Hepatocyte (in vitro differentiated cells): ENCODE results near the gene CENPE. TPM values are rescaled to one million over a fixed set of nuclear protein-coding genes. Genes with fewer than 3 reads are reported as not detected.
"Not testable (repeated sequence)": the region's sequence is repeated elsewhere in the genome, so short reads cannot be mapped to it uniquely, and the experiment has no call there.

Experiments
- DNase-seq: peaks from one replicate; pipeline ENCODE4 v3.0.0-alpha.2; 2016; ENCODE audit warnings: low spot score
- H2AFZ ChIP-seq: fragments of 200-600 bp; sonication (generic); 2 replicates; pipeline ENCODE4 v1.6.0; 2016; ENCODE audit warnings: antibody characterized with exemption, mild to moderate bottlenecking
- H3K27ac ChIP-seq: fragments of 200-600 bp; sonication (generic); 2 replicates; pipeline ENCODE4 v1.5.1; 2016; ENCODE audit warnings: mild to moderate bottlenecking
- H3K27me3 ChIP-seq: fragments of 200-600 bp; sonication (generic); 2 replicates; pipeline ENCODE4 v1.6.1; 2016
- H3K36me3 ChIP-seq: fragments of 200-600 bp; sonication (generic); replicated peaks from 2 replicates; pipeline ENCODE4 v1.5.1; 2016; ENCODE audit warnings: low read depth; ENCODE audit not compliant: insufficient read depth
- H3K4me1 ChIP-seq: fragments of 200-600 bp; sonication (generic); 2 replicates; pipeline ENCODE4 v1.5.1; 2016; ENCODE audit warnings: mild to moderate bottlenecking, moderate library complexity; ENCODE audit not compliant: insufficient read depth
- H3K4me2 ChIP-seq: fragments of 200-600 bp; sonication (generic); 2 replicates; pipeline ENCODE4 v1.6.0; 2016
- H3K4me3 ChIP-seq: fragments of 200-600 bp; sonication (generic); 2 replicates; pipeline ENCODE4 v1.5.1; 2016; ENCODE audit warnings: mild to moderate bottlenecking
- H3K79me2 ChIP-seq: fragments of 200-600 bp; sonication (generic); 2 replicates; pipeline ENCODE4 v1.6.0; 2017; ENCODE audit warnings: mild to moderate bottlenecking
- H3K9me2 ChIP-seq: fragments of 200-600 bp; sonication (generic); replicated peaks from 2 replicates; pipeline ENCODE4 v1.6.0; 2017; ENCODE audit warnings: mild to moderate bottlenecking; ENCODE audit not compliant: insufficient read depth
- H3K9me3 ChIP-seq: fragments of 200-600 bp; sonication (generic); 2 replicates; pipeline ENCODE4 v1.5.1; 2016; ENCODE audit warnings: low read depth, mild to moderate bottlenecking
- H4K20me1 ChIP-seq: fragments of 200-600 bp; sonication (generic); 2 replicates; pipeline ENCODE4 v1.6.0; 2016; ENCODE audit warnings: mild to moderate bottlenecking; ENCODE audit not compliant: insufficient read depth, poor library complexity, severe bottlenecking
- CTCF ChIP-seq: fragments of 200-600 bp; sonication (generic); IDR thresholded peaks from 2 replicates; pipeline ENCODE4 v1.5.1; 2016; ENCODE audit warnings: antibody characterized with exemption, mild to moderate bottlenecking; ENCODE audit not compliant: poor library complexity
- EZH2 ChIP-seq: fragments of 200-600 bp; sonication (generic); IDR thresholded peaks from 2 replicates; pipeline ENCODE4 v1.6.1; 2016; ENCODE audit warnings: antibody characterized with exemption, mild to moderate bottlenecking, borderline replicate concordance
- EZH2phosphoT487 ChIP-seq: fragments of 200-600 bp; sonication (generic); IDR thresholded peaks from one replicate; pipeline ENCODE4 v1.6.1; 2018; ENCODE audit warnings: antibody characterized with exemption, mild to moderate bottlenecking, low read depth, moderate library complexity; ENCODE audit not compliant: unreplicated experiment, severe bottlenecking
- WGBS: methylation state at CpG from one replicate; pipeline ENCODE4 v1.1.6; 2016; ENCODE audit warnings: low lambda C conversion rate; ENCODE audit errors: missing lambda C conversion rate; 5-methylcytosine and 5-hydroxymethylcytosine counted together
- polyA plus RNA-seq: library from polyadenylated mRNA; unstranded; fragments of >200 nt; fragmentation: Nextera tagmentation; extraction: Ambion mirVana; gene quantifications from 2 replicates; pipeline ENCODE4 v1.2.1, GENCODE V29; 2016
- total RNA-seq: library from RNA; depleted of rRNA; stranded (reverse); fragments of >200 nt; gene quantifications from 2 replicates; pipeline ENCODE4 v1.2.3, GENCODE V29; 2014

CENPE gene
- total RNA-seq, result 4.9 and 6.3 TPM in 2 replicates
- 1.2 and 4.3 TPM in 2 replicates for polyA plus RNA-seq

- no peaks in the 10 kb centered on the region for H3K27me3 ChIP-seq
- H3K9me3 ChIP-seq, result no peaks in the 10 kb centered on the region
- H3K79me2 ChIP-seq, result no peaks in the 10 kb centered on the region
- H3K27ac ChIP-seq, result peak within 1 kb of the TSS; percentile 52
- H3K4me3 ChIP-seq, result peak within 1 kb of the TSS; percentile 9
- no peaks in the 10 kb centered on the region for H3K36me3 ChIP-seq
- H4K20me1 ChIP-seq, result no peaks in the 10 kb centered on the region
- H3K4me1 ChIP-seq, result no peaks in the 10 kb centered on the region
- TF ChIP-seq EZH2, result no peak
- TF ChIP-seq CTCF, result no peak
- no peak for TF ChIP-seq EZH2phosphoT487
- 1% methylated on average over 44 of the region's 44 CpGs for WGBS
- H3K4me2 ChIP-seq, result peak within 1 kb of the TSS; percentile 72
- peak within 1 kb of the TSS; percentile 57 for H2AFZ ChIP-seq
- no peaks in the 10 kb centered on the region for H3K9me2 ChIP-seq
- peak; percentile 93 for DNase-seq
Measured at GRCh38 chr4:103198111-103198765, at the start of gene CENPE. Gene CENPE, minus strand, starts transcription at chr4:103198343. Its CDS starts 24 bp downstream, at chr4:103198319.

GRCh38 chr4:103244251-103244650 is 46.1 kb upstream of the CENPE start:
- Histone ChIP-seq H3K9me2 (no peaks in the 10 kb centered on the region), H3K4me2 (no peak overlapping the region), H2AFZ (no peak overlapping the region), H3K79me2 (no peaks in the 10 kb centered on the region), H3K27ac (no peak overlapping the region), H3K9me3 (no peaks in the 10 kb centered on the region), H4K20me1 (no peaks in the 10 kb centered on the region), H3K27me3 (no peaks in the 10 kb centered on the region), H3K36me3 (no peaks in the 10 kb centered on the region), H3K4me3 (no peak overlapping the region), H3K4me1 (no peaks in the 10 kb centered on the region)
- DNase-seq, result no peak
- no peak for TF ChIP-seq EZH2phosphoT487
- no peak for TF ChIP-seq EZH2
- no peak for TF ChIP-seq CTCF
- WGBS, result 74% methylated on average over 1 of the region's 1 CpG

- not testable (repeated sequence) for H3K27ac ChIP-seq, H3K4me2 ChIP-seq, H3K9me3 ChIP-seq, H3K79me2 ChIP-seq, H3K27me3 ChIP-seq, DNase-seq, H2AFZ ChIP-seq, H4K20me1 ChIP-seq, H3K36me3 ChIP-seq, H3K4me3 ChIP-seq, H3K4me1 ChIP-seq, H3K9me2 ChIP-seq
- WGBS, result 72% methylated on average over 3 of the region's 3 CpGs
Measured at GRCh38 chr4:103230938-103231337, 32.8 kb upstream of the CENPE start.

GRCh38 chr4:103223556-103223955 is 25.4 kb upstream of the CENPE start:
- DNase-seq, H4K20me1 ChIP-seq: not testable (repeated sequence)
- H3K27ac ChIP-seq, result peak overlapping the region; percentile 76

More at GRCh38 chr4:103223556-103223955, 25.4 kb upstream of the CENPE start:
- not testable (repeated sequence) for H3K27me3 ChIP-seq, H3K79me2 ChIP-seq, H3K4me3 ChIP-seq, H3K4me1 ChIP-seq, H3K9me3 ChIP-seq, H3K9me2 ChIP-seq, H3K36me3 ChIP-seq
- peak overlapping the region; percentile 56 for H3K4me2 ChIP-seq
- 66% methylated on average over 4 of the region's 4 CpGs for WGBS
- H2AFZ ChIP-seq, result peak overlapping the region; percentile 31
